AG10803 (cell line): ENCODE data around the gene MCM3AP.

Experiments used
- DNase-seq: peaks from one replicate; pipeline ENCODE4 v3.0.0; 2010; ENCODE audit warnings: low read depth
- H3K4me3 ChIP-seq: 2 replicates; pipeline ENCODE4 v1.5.1; 2011; ENCODE audit warnings: mild to moderate bottlenecking, low read length, control low read depth
- TF ChIP-seq, protein P1 (sequence below): conservative IDR thresholded peaks from 2 replicates; pipeline ENCODE4 v1.5.1; 2011; ENCODE audit warnings: mild to moderate bottlenecking, low read length, control low read depth, inconsistent platforms

The MCM3AP gene

DNA sequence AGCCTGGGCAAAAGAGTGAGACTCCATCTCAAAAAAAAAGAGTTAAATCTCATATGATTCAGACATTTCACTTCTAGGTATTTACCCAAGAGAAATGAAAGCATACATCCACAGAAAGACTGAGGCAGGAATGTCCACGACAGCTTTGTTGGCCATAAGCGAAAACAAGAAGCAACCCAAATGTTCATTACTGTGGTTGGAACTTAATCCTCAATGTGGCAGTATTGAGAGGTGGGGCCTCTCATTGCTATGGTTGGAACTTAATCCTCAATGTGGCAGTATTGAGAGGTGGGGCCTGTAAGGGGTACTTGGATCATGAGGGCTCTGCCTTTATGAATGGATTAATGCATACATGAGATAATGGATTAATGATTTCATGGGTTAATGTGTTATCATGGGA is 23.0 kb upstream of the MCM3AP start:
- H3K4me3 ChIP-seq = no peak overlapping the region
- no peak for DNase-seq
- TF ChIP-seq, protein P1, sequence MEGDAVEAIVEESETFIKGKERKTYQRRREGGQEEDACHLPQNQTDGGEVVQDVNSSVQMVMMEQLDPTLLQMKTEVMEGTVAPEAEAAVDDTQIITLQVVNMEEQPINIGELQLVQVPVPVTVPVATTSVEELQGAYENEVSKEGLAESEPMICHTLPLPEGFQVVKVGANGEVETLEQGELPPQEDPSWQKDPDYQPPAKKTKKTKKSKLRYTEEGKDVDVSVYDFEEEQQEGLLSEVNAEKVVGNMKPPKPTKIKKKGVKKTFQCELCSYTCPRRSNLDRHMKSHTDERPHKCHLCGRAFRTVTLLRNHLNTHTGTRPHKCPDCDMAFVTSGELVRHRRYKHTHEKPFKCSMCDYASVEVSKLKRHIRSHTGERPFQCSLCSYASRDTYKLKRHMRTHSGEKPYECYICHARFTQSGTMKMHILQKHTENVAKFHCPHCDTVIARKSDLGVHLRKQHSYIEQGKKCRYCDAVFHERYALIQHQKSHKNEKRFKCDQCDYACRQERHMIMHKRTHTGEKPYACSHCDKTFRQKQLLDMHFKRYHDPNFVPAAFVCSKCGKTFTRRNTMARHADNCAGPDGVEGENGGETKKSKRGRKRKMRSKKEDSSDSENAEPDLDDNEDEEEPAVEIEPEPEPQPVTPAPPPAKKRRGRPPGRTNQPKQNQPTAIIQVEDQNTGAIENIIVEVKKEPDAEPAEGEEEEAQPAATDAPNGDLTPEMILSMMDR = no peak

DNA sequence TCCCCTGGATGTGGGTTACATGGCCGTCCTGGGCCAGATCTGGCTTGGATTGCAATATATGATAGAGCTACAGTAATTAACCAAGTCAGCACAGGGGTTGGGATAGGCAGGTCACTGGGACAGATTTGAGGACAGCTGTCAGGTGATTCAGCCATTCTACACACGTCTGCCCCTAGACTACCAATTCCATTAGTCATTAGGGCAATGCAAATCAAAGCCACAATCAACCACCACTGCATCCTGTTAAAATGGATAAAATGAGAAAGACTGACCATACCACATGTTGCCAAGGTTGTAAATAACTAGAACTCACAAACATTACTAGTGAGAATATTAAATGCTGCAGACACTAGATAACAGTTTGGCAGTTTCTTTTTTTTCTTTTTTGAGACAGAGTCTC is 22.2 kb upstream of the MCM3AP start:
- peak; percentile 76 for DNase-seq
- no peak overlapping the region for H3K4me3 ChIP-seq
- TF ChIP-seq, protein P1 = no peak

DNA sequence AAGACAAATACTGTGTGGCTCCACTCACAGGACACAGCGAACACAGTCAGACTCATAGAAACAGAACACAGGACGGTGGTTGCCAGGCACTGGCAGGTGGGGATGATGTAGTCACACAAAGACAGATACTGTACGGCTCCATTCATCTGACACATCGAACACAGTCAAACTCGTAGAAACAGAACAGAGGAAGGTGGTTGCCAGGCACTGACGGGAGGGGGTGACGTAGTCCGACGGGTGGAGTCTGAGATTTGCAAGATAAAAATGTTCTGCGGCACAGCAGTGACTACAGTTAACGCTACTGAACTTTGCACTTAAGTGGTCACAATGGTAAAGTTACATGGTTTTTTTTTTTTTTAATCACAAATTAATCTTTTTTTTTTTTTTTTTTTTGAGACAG is 19.5 kb upstream of the MCM3AP start:
- DNase-seq = no peak
- no peak overlapping the region for H3K4me3 ChIP-seq
- TF ChIP-seq, protein P1 = no peak

DNA sequence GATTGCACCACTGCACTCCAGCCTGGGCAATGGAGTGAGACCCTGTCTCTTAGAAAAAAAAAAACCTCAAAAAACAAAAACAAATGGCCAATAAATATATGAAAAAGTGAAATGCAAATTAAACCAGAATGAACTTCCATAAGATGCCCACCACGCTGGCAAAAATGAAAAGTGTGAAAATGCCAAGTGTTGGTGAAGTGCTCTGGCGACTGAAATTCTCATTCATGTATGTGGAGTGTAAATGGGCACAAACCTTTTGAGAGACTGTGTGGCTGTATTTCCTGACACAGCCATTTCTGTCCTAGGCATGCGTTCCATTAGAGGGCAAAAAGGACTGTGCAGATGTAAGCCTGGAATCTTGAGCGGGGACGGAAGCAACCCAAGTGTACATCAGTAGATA is 19.0 kb upstream of the MCM3AP start:
- no peak overlapping the region for H3K4me3 ChIP-seq
- TF ChIP-seq, protein P1 = no peak
- DNase-seq = no peak

DNA sequence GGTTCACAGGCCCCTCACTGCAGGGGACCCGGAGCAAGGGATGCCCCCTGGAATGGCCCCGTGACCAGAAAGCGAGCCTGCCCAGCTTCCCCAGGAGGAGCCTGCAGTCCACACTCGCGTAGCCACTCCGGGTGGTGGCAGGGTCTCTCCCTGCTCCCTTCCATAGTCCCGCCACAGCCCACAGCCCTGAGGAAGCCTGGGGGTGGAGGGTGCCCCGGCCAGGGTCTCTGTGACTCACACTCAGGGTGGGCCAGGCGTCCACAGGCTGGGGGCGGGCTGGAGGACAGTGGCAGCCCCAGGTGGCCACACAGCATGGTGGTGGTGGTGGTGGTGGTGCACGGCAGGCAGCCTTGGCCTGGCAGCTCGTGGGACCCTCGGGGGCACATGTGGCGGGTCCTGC is 16.3 kb upstream of the MCM3AP start:
- H3K4me3 ChIP-seq = no peak overlapping the region
- no peak for DNase-seq
- TF ChIP-seq, protein P1 = no peak

DNA sequence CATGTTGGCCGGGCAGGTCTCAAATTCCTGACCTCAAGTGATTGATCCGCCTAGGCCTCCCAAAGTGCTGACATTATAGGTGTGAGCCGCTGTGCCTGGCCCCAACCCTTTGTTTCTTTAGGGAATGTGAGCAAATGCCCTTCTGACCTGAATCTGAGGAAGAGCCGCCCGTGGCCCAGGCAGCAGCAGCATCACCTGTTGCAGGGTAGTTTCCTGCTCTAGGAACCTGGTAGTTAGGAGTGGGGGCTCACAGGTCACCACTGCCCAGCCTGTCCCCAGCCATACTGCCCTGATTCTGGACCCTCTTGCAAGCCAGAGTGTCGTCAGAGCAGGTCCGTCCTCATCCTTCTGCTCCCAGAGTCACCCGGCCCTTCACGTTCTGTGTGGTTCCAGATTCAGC is 13.8 kb upstream of the MCM3AP start:
- TF ChIP-seq, protein P1 = no peak
- no peak overlapping the region for H3K4me3 ChIP-seq
- DNase-seq = no peak

DNA sequence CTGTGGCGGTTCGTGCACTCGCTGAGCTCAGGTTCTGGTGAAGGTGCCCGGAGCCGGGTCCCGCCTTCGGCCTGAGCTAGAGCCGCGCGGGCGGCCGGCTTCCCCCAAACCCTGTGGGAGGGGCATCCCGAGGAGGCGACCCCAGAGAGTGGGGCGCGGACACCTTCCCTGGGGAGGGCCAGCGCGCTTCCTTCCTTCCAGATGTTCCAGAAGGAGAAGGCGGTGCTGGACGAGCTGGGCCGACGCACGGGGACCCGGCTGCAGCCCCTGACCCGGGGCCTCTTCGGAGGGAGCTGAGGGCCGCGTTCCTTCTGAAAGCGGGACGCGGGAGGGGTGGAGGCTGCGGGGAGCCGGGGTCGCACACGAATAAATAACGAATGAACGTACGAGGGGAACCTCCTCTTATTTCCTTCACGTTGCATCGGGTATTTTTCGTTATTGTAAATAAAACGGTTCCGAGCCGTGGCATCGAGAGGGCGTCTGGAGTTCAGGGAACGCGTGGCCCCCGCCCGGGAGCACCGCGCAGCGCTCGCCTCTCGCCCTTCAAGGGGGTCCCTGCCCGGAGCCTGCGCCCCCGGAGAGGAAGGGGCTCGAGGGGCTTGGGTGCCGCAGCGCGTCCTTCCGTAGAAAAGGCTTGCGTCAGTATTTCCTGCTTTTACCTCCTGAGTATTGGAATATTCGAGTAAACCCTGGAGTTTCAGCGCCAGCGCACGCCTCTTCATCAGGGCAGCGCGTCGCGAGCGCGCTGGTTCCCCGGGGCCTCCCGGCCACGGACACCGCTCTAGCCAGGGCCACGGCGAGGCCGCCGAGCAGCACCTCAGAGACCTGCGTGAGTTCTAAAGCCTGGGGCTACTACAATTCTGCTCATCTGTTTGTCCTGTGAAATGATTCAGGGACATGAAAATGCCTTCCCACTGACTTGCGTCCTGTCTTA is 12.2 kb upstream of the MCM3AP start:
- peak overlapping the region; percentile 20 for H3K4me3 ChIP-seq
- peak; percentile 30 for DNase-seq
- TF ChIP-seq, protein P1 = no peak
